Neuronal stem cell (in vitro differentiated cells): ENCODE measurements around the gene AFG1L.

ENCODE experiments used
- DNase-seq: peaks from one replicate; pipeline ENCODE4 v3.0.0-alpha.2; 2013; ENCODE audit warnings: low spot score
- H2AFZ ChIP-seq: one replicate; pipeline ENCODE4 v1.6.1; 2013; ENCODE audit warnings: mild to moderate bottlenecking, low read length, inconsistent platforms
- H2AK5ac ChIP-seq: 2 replicates; pipeline ENCODE4 v1.6.1; 2013; ENCODE audit warnings: low read depth, mild to moderate bottlenecking, inconsistent platforms, low read length, moderate library complexity, mixed read lengths
- H2BK120ac ChIP-seq: 2 replicates; pipeline ENCODE4 v1.6.1; 2013; ENCODE audit warnings: low read depth, mild to moderate bottlenecking, inconsistent platforms, low read length, moderate library complexity, mixed read lengths
- H2BK12ac ChIP-seq: one replicate; pipeline ENCODE4 v1.6.1; 2013; ENCODE audit warnings: low read length, inconsistent platforms
- H2BK15ac ChIP-seq: 2 replicates; pipeline ENCODE4 v1.6.1; 2013; ENCODE audit warnings: mild to moderate bottlenecking, low read length, inconsistent platforms, mixed read lengths
- H2BK5ac ChIP-seq: one replicate; pipeline ENCODE4 v1.6.1; 2013; ENCODE audit warnings: inconsistent platforms, mild to moderate bottlenecking, low read length, moderate library complexity
- H3K14ac ChIP-seq: one replicate; pipeline ENCODE4 v1.6.1; 2013; ENCODE audit warnings: low read length, inconsistent platforms
- H3K18ac ChIP-seq: 2 replicates; pipeline ENCODE4 v1.6.1; 2013; ENCODE audit warnings: low read length, inconsistent platforms
- H3K23ac ChIP-seq: 2 replicates; pipeline ENCODE4 v1.6.1; 2013; ENCODE audit warnings: low read depth, mild to moderate bottlenecking, mixed read lengths, low read length, inconsistent platforms; ENCODE audit not compliant: poor library complexity
- H3K27ac ChIP-seq: replicated peaks from 3 replicates; pipeline ENCODE4 v1.5.1; 2013; ENCODE audit warnings: low read length, inconsistent platforms
- H3K27me3 ChIP-seq, 3 experiments: 2 replicates each; pipeline ENCODE4 v1.6.1; 2013; ENCODE audit warnings: low read length in 3 of 3, mild to moderate bottlenecking in 2 of 3, inconsistent platforms in 1 of 3, low read depth in 1 of 3, mixed read lengths in 1 of 3, moderate library complexity in 1 of 3; ENCODE audit not compliant: control insufficient read depth in 3 of 3, insufficient read depth in 3 of 3
- H3K36me3 ChIP-seq, 2 donors: replicated peaks in 1 of 2; 2 replicates each; pipeline ENCODE4 v1.6.1; 2013; ENCODE audit warnings: low read length in 2 of 2; ENCODE audit not compliant: control insufficient read depth in 2 of 2, insufficient read depth in 2 of 2
- H3K4ac ChIP-seq: 2 replicates; pipeline ENCODE4 v1.6.1; 2013; ENCODE audit warnings: inconsistent platforms, mild to moderate bottlenecking, low read length, moderate library complexity
- H3K4me1 ChIP-seq, 2 donors: 1 replicate in 1 of 2; 2 replicates in 1 of 2; pipeline ENCODE4 v1.6.1; 2013; ENCODE audit warnings: low read length in 2 of 2, low read depth in 1 of 2; ENCODE audit not compliant: control insufficient read depth in 2 of 2, insufficient read depth in 1 of 2
- H3K4me2 ChIP-seq: one replicate; pipeline ENCODE4 v1.6.1; 2013; ENCODE audit warnings: mild to moderate bottlenecking, low read length, inconsistent platforms; ENCODE audit not compliant: insufficient read depth, poor library complexity, severe bottlenecking
- H3K4me3 ChIP-seq, 2 donors: 2 replicates each; pipeline ENCODE4 v1.5.1; 2013; ENCODE audit warnings: low read length in 2 of 2, mild to moderate bottlenecking in 2 of 2, inconsistent platforms in 1 of 2, moderate library complexity in 1 of 2
- H3K79me1 ChIP-seq: one replicate; pipeline ENCODE4 v1.6.1; 2013; ENCODE audit warnings: low read depth, mild to moderate bottlenecking, inconsistent platforms, low read length, moderate library complexity
- H3K9ac ChIP-seq: one replicate; pipeline ENCODE4 v1.6.1; 2013; ENCODE audit warnings: mild to moderate bottlenecking, low read depth, low read length, inconsistent platforms; ENCODE audit not compliant: poor library complexity
- H3K9me3 ChIP-seq, 2 donors: replicated peaks in 1 of 2; 2 replicates each; pipeline versions ENCODE3 to v1.6.1; 2013; ENCODE audit warnings: low read length in 2 of 2, mild to moderate bottlenecking in 2 of 2, inconsistent platforms in 1 of 2, low read depth in 1 of 2, mixed read lengths in 1 of 2, moderate library complexity in 1 of 2; ENCODE audit not compliant: control insufficient read depth in 2 of 2, insufficient read depth in 1 of 2
- H4K8ac ChIP-seq: one replicate; pipeline ENCODE4 v1.6.1; 2013; ENCODE audit warnings: low read depth, mild to moderate bottlenecking, inconsistent platforms, low read length, moderate library complexity
- H4K91ac ChIP-seq: one replicate; pipeline ENCODE4 v1.6.1; 2013; ENCODE audit warnings: low read length, low read depth, mild to moderate bottlenecking, inconsistent platforms; ENCODE audit not compliant: poor library complexity
- WGBS, 2 donors: extraction: QIAGEN DNeasy Blood & Tissue Kit; methylation state at CpG; one replicate each; pipeline ENCODE4 v1.1.7; 2013; ENCODE audit warnings: missing lambda C conversion rate in 2 of 2, mixed read lengths in 1 of 2; ENCODE audit not compliant: insufficient read length in 2 of 2, insufficient replicate concordance in 1 of 2; ENCODE audit errors: extremely low coverage in 2 of 2; 5-methylcytosine and 5-hydroxymethylcytosine counted together

The AFG1L gene

DNA sequence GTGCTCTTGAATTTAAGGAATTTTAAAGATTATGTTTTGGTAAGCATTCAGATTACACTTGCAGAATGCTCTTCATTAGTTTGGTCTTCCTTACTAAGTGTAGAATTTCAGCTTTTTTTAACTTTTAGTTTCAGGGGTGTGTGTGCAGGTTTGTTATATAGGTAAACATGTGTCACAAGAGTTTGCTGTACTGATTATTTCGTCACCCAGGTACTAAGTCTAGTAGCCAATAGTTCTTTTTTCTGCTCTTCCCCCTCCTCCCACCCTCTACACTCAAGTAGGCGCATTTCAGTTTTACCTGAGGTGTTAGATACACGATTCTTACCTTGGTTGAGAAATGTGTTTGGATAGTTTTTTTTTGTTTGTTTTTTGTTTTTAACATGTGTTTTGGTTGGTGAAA is 68.3 kb downstream of the AFG1L start:
- no peak overlapping the region for H2AK5ac ChIP-seq
- no peak overlapping the region for H2BK5ac ChIP-seq
- H4K91ac ChIP-seq = no peak overlapping the region
- H3K23ac ChIP-seq = no peak overlapping the region
- H3K14ac ChIP-seq = no peak overlapping the region
- no peak overlapping the region for H2BK12ac ChIP-seq
- no peak overlapping the region for H3K27ac ChIP-seq
- H3K18ac ChIP-seq = no peak overlapping the region
- H2AFZ ChIP-seq = no peak overlapping the region
- H3K4me3 ChIP-seq = no peak overlapping the region
- 100% methylated on average over 1 of the region's 3 CpGs; no CpG with 5 or more reads in 1 of the 2 donors for WGBS, 2 donors
- no peaks in the 10 kb centered on the region for H3K36me3 ChIP-seq
- H2BK15ac ChIP-seq = no peak overlapping the region
- H3K4ac ChIP-seq = no peak overlapping the region
- DNase-seq = no peak
- no peaks in the 10 kb centered on the region for H3K79me1 ChIP-seq
- no peaks in the 10 kb centered on the region for H3K27me3 ChIP-seq
- no peaks in the 10 kb centered on the region for H3K9me3 ChIP-seq
- H3K9ac ChIP-seq = no peak overlapping the region
- H3K4me2 ChIP-seq = no peak overlapping the region
- H3K4me1 ChIP-seq = peaks cover 1 to 35% of the 10 kb centered on the region in 2 donors
- no peak overlapping the region for H2BK120ac ChIP-seq
- no peak overlapping the region for H4K8ac ChIP-seq

DNA sequence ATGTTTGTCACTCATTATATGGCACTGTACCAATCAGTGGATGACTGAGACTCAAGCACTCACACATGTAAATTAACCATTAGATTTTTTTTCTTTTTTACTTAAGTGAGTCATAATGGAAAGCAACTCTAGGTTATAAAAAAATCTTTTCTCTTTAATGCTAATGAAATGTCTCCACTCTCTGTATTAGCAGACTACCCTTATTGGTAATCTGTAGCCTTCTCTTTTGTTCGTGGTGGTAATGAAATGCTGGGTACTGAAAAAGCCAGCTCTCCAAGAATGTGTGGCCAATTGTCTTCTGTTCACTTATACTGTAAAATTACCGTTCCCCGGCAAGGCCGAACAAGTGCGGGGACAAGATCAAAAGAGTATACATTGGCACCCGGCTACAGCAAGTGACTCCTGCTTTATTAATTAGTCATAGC is 69.0 kb downstream of the AFG1L start:
- Histone ChIP-seq H2AFZ (peak overlapping the region; percentile 56), H3K27me3 (no peaks in the 10 kb centered on the region), H2BK5ac (no peak overlapping the region), H3K18ac (no peak overlapping the region), H3K9ac (no peak overlapping the region), H3K36me3 (no peaks in the 10 kb centered on the region), H4K91ac (no peak overlapping the region), H3K4me2 (no peak overlapping the region), H3K9me3 (no peaks in the 10 kb centered on the region), H3K4me3 (peak overlapping the region in 1 of 2 donors; percentile 18), H3K23ac (no peak overlapping the region), H2AK5ac (no peak overlapping the region), H3K14ac (no peak overlapping the region), H3K27ac (no peak overlapping the region), H3K4ac (no peak overlapping the region), H2BK12ac (no peak overlapping the region), H3K79me1 (no peaks in the 10 kb centered on the region), H4K8ac (no peak overlapping the region), H2BK15ac (no peak overlapping the region), H3K4me1 (peaks cover 1 to 35% of the 10 kb centered on the region in 2 donors), H2BK120ac (no peak overlapping the region)
- no CpG with 5 or more reads among the region's 6 CpGs for whole genome bisulfite sequencing, 2 donors
- DNase-seq = no peak

DNA sequence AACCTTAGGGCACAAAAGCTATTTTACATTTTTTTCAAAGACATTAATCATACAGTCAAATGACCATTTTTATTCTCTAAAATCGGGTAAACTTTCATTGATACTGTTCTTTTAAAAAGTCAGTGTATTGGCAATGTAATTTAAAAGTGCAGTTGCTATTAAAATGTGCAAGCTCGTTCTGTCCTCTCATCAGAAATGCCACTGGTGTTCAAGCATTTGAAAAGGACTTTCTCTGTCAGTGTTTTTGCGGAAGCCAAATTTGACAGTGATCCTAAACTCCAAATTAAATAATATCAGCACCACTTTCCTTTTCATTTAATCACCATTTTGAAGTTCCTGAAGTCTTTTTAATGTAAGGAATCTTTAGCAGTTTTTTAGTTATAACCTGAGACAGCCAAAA is 69.6 kb downstream of the AFG1L start:
- H2AK5ac ChIP-seq = no peak overlapping the region
- H3K79me1 ChIP-seq = no peaks in the 10 kb centered on the region
- H3K9me3 ChIP-seq = no peaks in the 10 kb centered on the region
- DNase-seq = no peak
- no peak overlapping the region for H2BK15ac ChIP-seq
- no peak overlapping the region for H3K4me2 ChIP-seq
- no peak overlapping the region for H3K4ac ChIP-seq
- H3K23ac ChIP-seq = no peak overlapping the region
- H3K9ac ChIP-seq = no peak overlapping the region
- no peak overlapping the region for H2BK5ac ChIP-seq
- H3K14ac ChIP-seq = no peak overlapping the region
- no peaks in the 10 kb centered on the region for H3K27me3 ChIP-seq
- peak overlapping the region in 1 of 2 donors; percentile 18 for H3K4me3 ChIP-seq
- no peak overlapping the region for H2BK12ac ChIP-seq
- no peak overlapping the region for H3K27ac ChIP-seq
- H3K18ac ChIP-seq = no peak overlapping the region
- H3K4me1 ChIP-seq = peaks cover 1 to 35% of the 10 kb centered on the region in 2 donors
- no peak overlapping the region for H4K8ac ChIP-seq
- no peaks in the 10 kb centered on the region for H3K36me3 ChIP-seq
- H4K91ac ChIP-seq = no peak overlapping the region
- WGBS, 2 donors = no CpG with 5 or more reads among the region's 3 CpGs
- peak overlapping the region; percentile 56 for H2AFZ ChIP-seq
- no peak overlapping the region for H2BK120ac ChIP-seq

DNA sequence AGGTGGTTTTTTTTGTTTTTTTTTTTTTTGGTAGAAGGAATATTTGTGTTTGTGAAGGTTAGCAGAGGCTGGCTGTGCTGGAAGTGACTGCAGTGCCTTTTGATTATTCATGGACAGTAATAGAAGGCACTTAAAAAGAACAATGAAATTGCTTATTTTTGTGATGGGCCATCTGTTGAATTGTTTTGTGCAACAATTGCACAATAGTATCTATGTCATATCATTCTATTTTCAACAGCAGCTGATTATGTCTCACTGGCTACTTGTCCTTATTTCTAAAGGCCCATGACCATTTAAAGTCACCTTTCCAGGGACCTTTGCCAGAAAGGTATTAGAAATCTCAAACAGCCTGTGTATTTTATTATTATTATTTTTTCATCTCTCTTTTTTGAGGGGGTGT is 70.6 kb downstream of the AFG1L start:
- Histone ChIP-seq H2BK12ac (no peak overlapping the region), H3K9ac (no peak overlapping the region), H3K18ac (no peak overlapping the region), H2AFZ (no peak overlapping the region), H3K36me3 (no peaks in the 10 kb centered on the region), H2BK120ac (no peak overlapping the region), H3K23ac (no peak overlapping the region), H4K91ac (no peak overlapping the region), H3K4ac (no peak overlapping the region), H2BK15ac (no peak overlapping the region), H3K4me3 (no peak overlapping the region), H3K79me1 (no peaks in the 10 kb centered on the region), H2AK5ac (no peak overlapping the region), H4K8ac (no peak overlapping the region), H3K4me1 (peaks cover 1 to 35% of the 10 kb centered on the region in 2 donors), H3K27ac (no peak overlapping the region), H3K27me3 (no peaks in the 10 kb centered on the region), H2BK5ac (no peak overlapping the region), H3K14ac (no peak overlapping the region), H3K4me2 (no peak overlapping the region), H3K9me3 (no peaks in the 10 kb centered on the region)
- no peak for DNase-seq
